ENCODE data around the gene PPP1R15A.

DNA sequence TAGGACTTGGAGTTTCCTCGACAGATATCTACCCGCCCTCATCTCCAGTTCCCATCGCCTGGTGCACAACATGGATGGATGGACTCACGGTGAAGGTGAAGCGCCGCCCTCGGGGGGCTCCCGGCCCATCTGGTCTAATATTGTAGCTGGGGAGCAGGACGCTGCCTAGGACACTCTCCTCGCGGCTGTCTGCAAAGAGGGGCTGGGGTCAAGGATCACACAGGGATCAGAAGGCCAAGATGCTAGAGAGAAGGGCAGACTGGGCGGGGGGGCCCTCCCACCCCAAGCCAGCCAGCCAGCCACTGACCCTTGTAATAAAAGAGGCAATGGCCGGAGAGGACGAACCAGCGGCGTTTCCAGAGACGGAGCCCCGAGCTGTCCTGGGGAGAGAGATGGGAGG, 10.9 kb upstream of the PPP1R15A start:
- no peak for TF ChIP-seq GATA2 (IDR thresholded peaks at IDR 0.05; ENCODE audit: low read depth, low read length)
- no peak for TF ChIP-seq GATA3 (IDR thresholded peaks at IDR 0.05; ENCODE audit: low read depth, low read length)

Measured in SH-SY5Y (cell line).